Measurements from ENCODE around the gene NEK9. TPM values are rescaled to one million over a fixed set of nuclear protein-coding genes. Genes with fewer than 3 reads are reported as not detected.

Gene NEK9
- total and polyA plus RNA-seq, 2 donors (not counting 1 experiment from before 2014, with no cell fraction given): 35.1 to 110 TPM

DNA sequence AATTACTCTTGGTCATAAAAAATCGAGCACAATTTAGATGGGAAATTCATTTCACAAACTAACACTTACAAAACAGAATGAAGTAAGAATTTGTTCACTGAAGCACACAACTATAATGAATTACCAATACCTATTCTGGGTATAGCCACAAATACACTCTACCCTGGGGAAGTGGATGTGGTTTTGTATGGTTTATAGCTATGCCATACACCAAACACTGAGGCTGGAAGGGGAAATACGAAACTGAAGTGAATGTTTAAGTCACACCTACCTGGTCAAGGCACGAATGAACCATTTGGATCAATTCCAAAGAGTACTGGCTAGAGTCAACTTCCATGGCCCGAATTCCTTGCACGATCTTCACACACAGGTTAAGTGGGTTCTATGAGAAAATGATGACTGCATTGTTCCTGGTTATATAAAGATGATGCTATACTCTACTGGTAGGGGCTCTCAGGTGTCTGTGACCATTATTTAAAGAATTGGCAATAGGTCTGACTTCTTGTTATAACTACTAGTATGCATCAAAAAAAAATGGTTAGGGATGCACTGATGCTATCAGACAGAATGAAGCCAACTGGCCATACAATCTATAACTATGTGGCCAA, 12.8 kb downstream of the NEK9 start:
- DNase-seq: no peak
- no peaks in the 10 kb centered on the region for H4K20me1 ChIP-seq (ENCODE audit: control insufficient read depth, insufficient read depth, low read length, poor library complexity, severe bottlenecking)
- no peak overlapping the region for H3K4me3 ChIP-seq (ENCODE audit: control extremely low read depth in 1 of 5, extremely low read depth in 1 of 5, insufficient read depth in 1 of 5, low read depth in 2 of 5, low read length in 4 of 5)
- TF ChIP-seq CTCF (IDR thresholded peaks at IDR 0.05) (no peak), EZH2 (IDR thresholded peaks at IDR 0.05; ENCODE audit: borderline replicate concordance, insufficient read depth, low read depth, low read length, poor library complexity, severe bottlenecking) (no peak)
- Mint-ChIP-seq H3K27me3 (no peaks in the 10 kb centered on the region), H3K27ac (no peak overlapping the region), H3K4me1 (no peaks in the 10 kb centered on the region), H3K4me3 (no peak overlapping the region), H3K9me3 (ENCODE audit: insufficient read depth) (no peaks in the 10 kb centered on the region)
- intact Hi-C loops (cut with micrococcal nuclease): no loop called here
- no peaks in the 10 kb centered on the region for H3K4me1 ChIP-seq (ENCODE audit: control insufficient read depth in 2 of 2, insufficient read depth in 2 of 2, low read length in 2 of 2)
- peaks cover 10% of the 10 kb centered on the region for H3K79me2 ChIP-seq (ENCODE audit: control insufficient read depth, insufficient read depth, low read length)
- no peak overlapping the region for H3K9ac ChIP-seq (ENCODE audit: low read length)
- H3K9me3 ChIP-seq (ENCODE audit: control extremely low read depth in 1 of 3, control insufficient read depth in 2 of 3, insufficient read depth in 1 of 3, low read length in 2 of 3): no peaks in the 10 kb centered on the region
- no peak overlapping the region for H3K27ac ChIP-seq (ENCODE audit: low read length in 2 of 2)
- ChIA-PET POLR2A (no interaction called here), CTCF (interaction anchor here (0.6 kb wide), 1 partner anchor 24 kb away, joined by 3 read pairs; no protein-coding TSS in a partner anchor)
- WGBS (ENCODE audit: insufficient coverage): 73% methylated on average over 3 of the region's 5 CpGs
- peaks cover 25 to 91% of the 10 kb centered on the region in 2 experiments for H3K36me3 ChIP-seq (replicated peaks in 1 of 2; ENCODE audit: control extremely low read depth in 1 of 2, control insufficient read depth in 1 of 2, extremely low read depth in 1 of 2, insufficient read depth in 2 of 2, low read length in 1 of 2)
- H2AFZ ChIP-seq (ENCODE audit: insufficient read depth, low read depth, low read length, poor library complexity, severe bottlenecking): no peak overlapping the region
- H3K4me2 ChIP-seq (replicated peaks; ENCODE audit: low read depth, low read length, poor library complexity, severe bottlenecking): no peak overlapping the region
- no peak for ATAC-seq (ENCODE audit: low read depth)
- no peaks in the 10 kb centered on the region for H3K27me3 ChIP-seq (replicated peaks in 1 of 4; ENCODE audit: control extremely low read depth in 1 of 4, control insufficient read depth in 3 of 4, insufficient read depth in 4 of 4, low read length in 3 of 4)

DNA sequence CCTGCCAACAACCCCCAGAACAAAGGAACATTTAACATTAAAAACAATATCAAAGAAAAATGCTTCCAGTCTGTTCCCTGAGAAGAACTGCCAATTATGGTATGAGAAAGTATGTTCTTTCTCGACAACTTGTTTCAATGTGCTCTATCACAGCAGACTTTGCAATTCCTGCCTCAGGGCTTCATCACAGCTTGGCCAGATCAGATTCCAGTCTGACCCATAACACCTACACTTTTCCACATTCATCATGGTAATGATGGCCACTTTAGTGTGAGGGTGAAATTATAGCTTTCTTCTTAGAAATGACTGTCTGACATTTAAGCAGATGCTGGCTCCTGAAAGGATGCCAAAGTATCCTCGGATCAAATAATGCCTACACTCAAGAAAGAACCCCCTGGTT, 17.0 kb downstream of the NEK9 start:
- no peaks in the 10 kb centered on the region for H3K27me3 ChIP-seq (replicated peaks in 1 of 4; ENCODE audit: control extremely low read depth in 1 of 4, control insufficient read depth in 3 of 4, insufficient read depth in 4 of 4, low read length in 3 of 4)
- no peaks in the 10 kb centered on the region for H3K4me1 ChIP-seq (ENCODE audit: control insufficient read depth in 2 of 2, insufficient read depth in 2 of 2, low read length in 2 of 2)
- H3K4me3 ChIP-seq (ENCODE audit: control extremely low read depth in 1 of 5, extremely low read depth in 1 of 5, insufficient read depth in 1 of 5, low read depth in 2 of 5, low read length in 4 of 5): no peak overlapping the region
- H3K36me3 ChIP-seq (replicated peaks in 1 of 2; ENCODE audit: control extremely low read depth in 1 of 2, control insufficient read depth in 1 of 2, extremely low read depth in 1 of 2, insufficient read depth in 2 of 2, low read length in 1 of 2): peaks cover 30 to 90% of the 10 kb centered on the region in 2 experiments
- H3K9me3 ChIP-seq (ENCODE audit: control extremely low read depth in 1 of 3, control insufficient read depth in 2 of 3, insufficient read depth in 1 of 3, low read length in 2 of 3): no peaks in the 10 kb centered on the region
- H3K4me3 Mint-ChIP-seq: no peak overlapping the region
- POLR2A ChIA-PET: no interaction called here
- no peaks in the 10 kb centered on the region for H3K27me3 Mint-ChIP-seq
- no peaks in the 10 kb centered on the region for H3K79me2 ChIP-seq (ENCODE audit: control insufficient read depth, insufficient read depth, low read length)
- no peak overlapping the region for H2AFZ ChIP-seq (ENCODE audit: insufficient read depth, low read depth, low read length, poor library complexity, severe bottlenecking)
- H3K9me3 Mint-ChIP-seq (ENCODE audit: insufficient read depth): no peaks in the 10 kb centered on the region
- H3K27ac Mint-ChIP-seq: no peak overlapping the region
- no CpG with 5 or more reads among the region's 2 CpGs for WGBS (ENCODE audit: insufficient coverage)
- no peak for TF ChIP-seq EZH2 (IDR thresholded peaks at IDR 0.05; ENCODE audit: borderline replicate concordance, insufficient read depth, low read depth, low read length, poor library complexity, severe bottlenecking)
- no peak overlapping the region for H3K4me2 ChIP-seq (replicated peaks; ENCODE audit: low read depth, low read length, poor library complexity, severe bottlenecking)
- no peak overlapping the region for H3K27ac ChIP-seq (ENCODE audit: low read length in 2 of 2)
- H3K4me1 Mint-ChIP-seq: no peaks in the 10 kb centered on the region
- no peaks in the 10 kb centered on the region for H4K20me1 ChIP-seq (ENCODE audit: control insufficient read depth, insufficient read depth, low read length, poor library complexity, severe bottlenecking)
- intact Hi-C loops (cut with micrococcal nuclease): no loop called here
- CTCF ChIA-PET: no interaction called here
- ATAC-seq (ENCODE audit: low read depth) (no peak), DNase-seq (no peak)
- H3K9ac ChIP-seq (ENCODE audit: low read length): no peak overlapping the region

Data from B cell (primary cell).